SU-DHL-6 (cell line): ENCODE data around the gene UBAC2.

ENCODE experiments used
- H2AFZ ChIP-seq: fragments of 200-600 bp; sonication (generic); 2 replicates; pipeline ENCODE4 v1.6.1; 2014; ENCODE audit warnings: low read depth, mild to moderate bottlenecking, moderate library complexity, mixed read lengths, antibody characterized with exemption, low read length; ENCODE audit not compliant: severe bottlenecking
- H3F3A ChIP-seq: fragments of 200-600 bp; shearing (Covaris generic); 2 replicates; pipeline ENCODE4 v1.6.0; 2016; ENCODE audit warnings: antibody characterized with exemption, mild to moderate bottlenecking; ENCODE audit not compliant: insufficient read depth
- H3K27ac ChIP-seq: fragments of 200-600 bp; sonication (generic); 2 replicates; pipeline ENCODE4 v1.5.1; 2016; ENCODE audit warnings: low read depth, mild to moderate bottlenecking, low read length, moderate library complexity, mixed read lengths
- H3K27me3 ChIP-seq: fragments of 200-600 bp; sonication (generic), shearing (Covaris generic); 2 replicates; pipeline ENCODE4 v1.6.0; 2014; ENCODE audit warnings: mild to moderate bottlenecking, low read length
- H3K36me3 ChIP-seq: fragments of 200-600 bp; sonication (generic); 2 replicates; pipeline ENCODE4 v1.6.1; 2014; ENCODE audit warnings: mild to moderate bottlenecking, low read length, mixed read lengths
- H3K4me2 ChIP-seq: fragments of 300-600, 200-600 bp; shearing (Covaris generic), sonication (generic); 2 replicates; pipeline ENCODE4 v1.6.0; 2014; ENCODE audit warnings: low read length, low read depth, mild to moderate bottlenecking; ENCODE audit not compliant: poor library complexity, severe bottlenecking
- H3K4me3 ChIP-seq: fragments of 200-600 bp; sonication (generic); 2 replicates; pipeline ENCODE4 v1.5.1; 2014; ENCODE audit warnings: antibody characterized with exemption, low read length, mild to moderate bottlenecking, mixed read lengths; ENCODE audit not compliant: insufficient read depth, poor library complexity, severe bottlenecking
- H3K79me2 ChIP-seq: fragments of 200-600 bp; sonication (generic); 2 replicates; pipeline ENCODE4 v1.6.1; 2014; ENCODE audit warnings: mild to moderate bottlenecking, low read length, moderate library complexity; ENCODE audit not compliant: insufficient read depth
- H3K9ac ChIP-seq: fragments of 200-600 bp; sonication (generic); 2 replicates; pipeline ENCODE4 v1.7.0; 2014; ENCODE audit warnings: mild to moderate bottlenecking, low read length
- H3K9me2 ChIP-seq: fragments of 200-600 bp; sonication (generic); replicated peaks from 2 replicates; pipeline ENCODE4 v1.6.1; 2014; ENCODE audit warnings: low read length; ENCODE audit not compliant: insufficient read depth
- H3K9me3 ChIP-seq: fragments of 200-600 bp; sonication (generic); 2 replicates; pipeline ENCODE4 v1.6.1; 2014; ENCODE audit warnings: low read length, mixed read lengths; ENCODE audit not compliant: insufficient read depth
- H4K20me1 ChIP-seq: fragments of 200-600 bp; sonication (generic); 2 replicates; pipeline ENCODE4 v1.6.1; 2014; ENCODE audit warnings: low read depth, mild to moderate bottlenecking, antibody characterized with exemption, low read length, moderate library complexity, mixed read lengths
- CTCF ChIP-seq: fragments of 200-600 bp; sonication (generic); IDR thresholded peaks from one replicate; pipeline ENCODE4 v1.5.1; 2017; ENCODE audit warnings: antibody characterized with exemption, mild to moderate bottlenecking, low read length, moderate library complexity; ENCODE audit not compliant: insufficient read depth, poor library complexity, severe bottlenecking
- EZH2phosphoT487 ChIP-seq: fragments of 200-600 bp; sonication (generic), shearing (Covaris generic); conservative IDR thresholded peaks from 2 replicates; pipeline ENCODE4 v1.6.1; 2018; ENCODE audit warnings: mild to moderate bottlenecking, antibody characterized with exemption, low read length, moderate library complexity, mixed read lengths

Gene UBAC2

GRCh38 chr13:99304541-99304940 is 103.9 kb downstream of the UBAC2 start:
- no peak overlapping the region for H3K27ac ChIP-seq
- H3K36me3 ChIP-seq, result no peaks in the 10 kb centered on the region
- no peaks in the 10 kb centered on the region for H3K79me2 ChIP-seq
- no peak overlapping the region for H3K4me3 ChIP-seq
- H3K9me2 ChIP-seq, result no peaks in the 10 kb centered on the region
- TF ChIP-seq EZH2phosphoT487, result no peak
- no peak for TF ChIP-seq CTCF
- no peak overlapping the region for H3K4me2 ChIP-seq
- H4K20me1 ChIP-seq, result no peaks in the 10 kb centered on the region
- no peaks in the 10 kb centered on the region for H3K27me3 ChIP-seq
- no peak overlapping the region for H2AFZ ChIP-seq
- no peaks in the 10 kb centered on the region for H3F3A ChIP-seq
- H3K9me3 ChIP-seq, result no peaks in the 10 kb centered on the region
- H3K9ac ChIP-seq, result no peak overlapping the region

- no peak overlapping the region for H2AFZ ChIP-seq
- no peaks in the 10 kb centered on the region for H3K9me2 ChIP-seq
- H3K4me3 ChIP-seq, result no peak overlapping the region
- H3K9me3 ChIP-seq, result no peaks in the 10 kb centered on the region
- H3F3A ChIP-seq, result no peaks in the 10 kb centered on the region
- H4K20me1 ChIP-seq, result no peaks in the 10 kb centered on the region
- no peaks in the 10 kb centered on the region for H3K27me3 ChIP-seq
- no peak overlapping the region for H3K27ac ChIP-seq
- TF ChIP-seq CTCF, result no peak
- no peak overlapping the region for H3K4me2 ChIP-seq
- no peaks in the 10 kb centered on the region for H3K79me2 ChIP-seq
- no peak overlapping the region for H3K9ac ChIP-seq
- no peaks in the 10 kb centered on the region for H3K36me3 ChIP-seq
Measured at GRCh38 chr13:99305158-99305557, 104.5 kb downstream of the UBAC2 start.

GRCh38 chr13:99305566-99305965 is 104.9 kb downstream of the UBAC2 start:
- H3K9ac ChIP-seq, result no peak overlapping the region
- H3K27me3 ChIP-seq, result no peaks in the 10 kb centered on the region
- H3K9me2 ChIP-seq, result no peaks in the 10 kb centered on the region
- no peak overlapping the region for H3K27ac ChIP-seq
- no peaks in the 10 kb centered on the region for H4K20me1 ChIP-seq
- H3K36me3 ChIP-seq, result no peaks in the 10 kb centered on the region
- no peaks in the 10 kb centered on the region for H3K79me2 ChIP-seq
- no peaks in the 10 kb centered on the region for H3F3A ChIP-seq
- H3K9me3 ChIP-seq, result no peaks in the 10 kb centered on the region
- no peak overlapping the region for H2AFZ ChIP-seq
- H3K4me2 ChIP-seq, result no peak overlapping the region
- no peak overlapping the region for H3K4me3 ChIP-seq
- TF ChIP-seq EZH2phosphoT487 (no peak), CTCF (no peak)

- TF ChIP-seq EZH2phosphoT487, result no peak
- no peak for TF ChIP-seq CTCF
- Histone ChIP-seq H3K27me3 (no peaks in the 10 kb centered on the region), H2AFZ (no peak within 1 kb of the TSS), H3K27ac (no peak within 1 kb of the TSS), H3F3A (no peaks in the 10 kb centered on the region), H3K4me3 (no peak within 1 kb of the TSS), H3K9ac (no peak within 1 kb of the TSS), H3K4me2 (peak within 1 kb of the TSS; percentile 30), H3K36me3 (no peaks in the 10 kb centered on the region), H3K9me3 (no peaks in the 10 kb centered on the region), H3K79me2 (no peaks in the 10 kb centered on the region), H3K9me2 (no peaks in the 10 kb centered on the region), H4K20me1 (no peaks in the 10 kb centered on the region)
Measured at GRCh38 chr13:99307247-99307646, 106.6 kb downstream of the UBAC2 start, which contains the start of gene GPR183. Gene GPR183 (minus strand): TSS chr13:99307399. CDS start chr13:99296145, 11,254 bp downstream.
